WERI-Rb-1 (cell line): ENCODE data around the gene GRPEL2.
A peak's percentile ranks its signal among the peaks of the same experiment; 100 is the strongest.

Source experiments
- DNase-seq: peaks from one replicate; pipeline ENCODE4 v3.0.0-alpha.2; 2020
- H3K27ac ChIP-seq: fragments of 250-450 bp; sonication (Bioruptor Pico); 2 replicates; pipeline ENCODE4 v1.5.1; 2020; ENCODE audit warnings: mild to moderate bottlenecking, moderate library complexity
- H3K27me3 ChIP-seq: fragments of 250-450 bp; sonication (Bioruptor Pico); 2 replicates; pipeline ENCODE4 v1.5.1; 2021; ENCODE audit warnings: mild to moderate bottlenecking, low read depth, moderate library complexity; ENCODE audit not compliant: insufficient read depth, severe bottlenecking
- H3K36me3 ChIP-seq: fragments of 250-450 bp; sonication (Bioruptor Pico); 2 replicates; pipeline ENCODE4 v1.5.1; 2020; ENCODE audit warnings: mild to moderate bottlenecking, moderate library complexity
- H3K4me3 ChIP-seq: 2 replicates; pipeline ENCODE4 v1.5.1; 2011; ENCODE audit warnings: low read depth, mild to moderate bottlenecking, control low read depth, low read length
- H3K9me3 ChIP-seq: fragments of 250-450 bp; sonication (Bioruptor Pico); 2 replicates; pipeline ENCODE4 v1.5.1; 2021; ENCODE audit warnings: mild to moderate bottlenecking, moderate library complexity; ENCODE audit not compliant: severe bottlenecking
- TF ChIP-seq, protein P1 (sequence below): IDR thresholded peaks from 2 replicates; pipeline ENCODE4 v1.5.1; 2011; ENCODE audit warnings: low read depth, mild to moderate bottlenecking, control low read depth, inconsistent platforms, low read length

Gene GRPEL2

DNA sequence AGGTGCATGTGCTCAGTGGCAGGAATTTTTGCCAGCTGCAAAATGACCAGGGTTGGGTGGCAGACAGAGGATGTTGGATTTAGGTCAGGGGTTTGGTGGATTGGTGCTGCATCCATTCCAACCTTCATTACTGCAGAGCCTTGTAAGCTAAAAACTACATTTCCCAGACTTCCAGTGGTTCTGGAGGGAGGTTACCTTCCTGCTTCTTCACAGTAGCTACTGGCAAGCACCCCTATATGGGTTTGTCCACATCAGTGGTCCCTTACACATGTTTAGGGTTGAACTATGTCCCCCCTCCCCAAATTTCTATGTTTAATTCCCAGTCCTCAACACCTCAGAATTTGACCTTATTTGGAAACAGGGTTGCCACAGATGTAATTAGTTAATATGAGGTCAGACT lies 54.5 kb downstream of the GRPEL2 start:
- Histone ChIP-seq H3K9me3 (no peaks in the 10 kb centered on the region), H3K4me3 (no peak overlapping the region; the same call in 1 of the 2 replicates), H3K36me3 (no peaks in the 10 kb centered on the region), H3K27me3 (no peaks in the 10 kb centered on the region), H3K27ac (peak overlapping the region; percentile 72)
- TF ChIP-seq, protein P1, sequence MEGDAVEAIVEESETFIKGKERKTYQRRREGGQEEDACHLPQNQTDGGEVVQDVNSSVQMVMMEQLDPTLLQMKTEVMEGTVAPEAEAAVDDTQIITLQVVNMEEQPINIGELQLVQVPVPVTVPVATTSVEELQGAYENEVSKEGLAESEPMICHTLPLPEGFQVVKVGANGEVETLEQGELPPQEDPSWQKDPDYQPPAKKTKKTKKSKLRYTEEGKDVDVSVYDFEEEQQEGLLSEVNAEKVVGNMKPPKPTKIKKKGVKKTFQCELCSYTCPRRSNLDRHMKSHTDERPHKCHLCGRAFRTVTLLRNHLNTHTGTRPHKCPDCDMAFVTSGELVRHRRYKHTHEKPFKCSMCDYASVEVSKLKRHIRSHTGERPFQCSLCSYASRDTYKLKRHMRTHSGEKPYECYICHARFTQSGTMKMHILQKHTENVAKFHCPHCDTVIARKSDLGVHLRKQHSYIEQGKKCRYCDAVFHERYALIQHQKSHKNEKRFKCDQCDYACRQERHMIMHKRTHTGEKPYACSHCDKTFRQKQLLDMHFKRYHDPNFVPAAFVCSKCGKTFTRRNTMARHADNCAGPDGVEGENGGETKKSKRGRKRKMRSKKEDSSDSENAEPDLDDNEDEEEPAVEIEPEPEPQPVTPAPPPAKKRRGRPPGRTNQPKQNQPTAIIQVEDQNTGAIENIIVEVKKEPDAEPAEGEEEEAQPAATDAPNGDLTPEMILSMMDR, result no peak
- no peak for DNase-seq

DNA sequence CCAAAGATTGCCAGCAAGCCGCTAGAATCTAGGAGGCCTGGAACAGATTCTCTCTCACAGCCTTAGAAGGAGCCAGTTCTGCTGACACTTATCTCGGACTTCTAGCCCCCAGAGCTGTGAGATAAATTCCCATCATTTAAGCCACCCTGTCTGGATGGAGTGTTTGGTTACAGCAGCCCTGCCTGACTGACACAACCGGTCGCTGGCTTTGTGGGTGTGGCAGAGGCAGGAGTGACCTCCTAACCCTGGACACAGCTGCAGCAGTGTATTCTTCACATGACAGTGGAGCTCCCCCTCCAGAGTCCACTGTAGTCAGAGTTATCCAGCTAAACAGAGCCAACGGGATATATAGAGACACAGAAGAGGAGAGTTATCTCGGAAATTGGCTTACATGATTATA lies 55.0 kb downstream of the GRPEL2 start:
- TF ChIP-seq, protein P1, result no peak
- peak; percentile 61 for DNase-seq
- H3K4me3 ChIP-seq, result peak overlapping the region; percentile 7; the same call in 1 of the 2 replicates
- H3K27me3 ChIP-seq, result no peaks in the 10 kb centered on the region
- H3K9me3 ChIP-seq, result no peaks in the 10 kb centered on the region
- H3K27ac ChIP-seq, result peak overlapping the region; percentile 72
- H3K36me3 ChIP-seq, result no peaks in the 10 kb centered on the region

DNA sequence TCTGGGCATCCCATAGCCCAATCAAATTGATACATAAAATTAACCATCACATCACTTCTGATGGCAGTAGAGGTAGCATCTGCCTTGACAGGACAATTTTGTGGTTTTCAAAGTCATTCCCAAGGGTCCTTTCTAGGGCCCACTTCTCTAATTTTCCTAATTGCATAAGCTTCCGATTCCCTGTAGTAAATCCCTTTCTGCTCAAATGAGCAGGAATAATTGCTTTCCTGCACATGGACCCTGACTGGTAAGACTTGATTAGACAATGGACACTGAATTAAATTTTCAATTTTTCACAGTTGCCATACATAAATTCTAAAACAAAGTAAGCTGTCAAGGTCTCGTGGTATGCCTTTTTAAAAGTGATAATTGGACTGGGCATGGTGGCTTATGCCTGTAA lies 55.8 kb downstream of the GRPEL2 start:
- no peak for DNase-seq
- no peaks in the 10 kb centered on the region for H3K9me3 ChIP-seq
- H3K4me3 ChIP-seq, result no peak overlapping the region
- H3K27me3 ChIP-seq, result no peaks in the 10 kb centered on the region
- peak overlapping the region; percentile 72 for H3K27ac ChIP-seq
- TF ChIP-seq, protein P1, result no peak
- no peaks in the 10 kb centered on the region for H3K36me3 ChIP-seq

DNA sequence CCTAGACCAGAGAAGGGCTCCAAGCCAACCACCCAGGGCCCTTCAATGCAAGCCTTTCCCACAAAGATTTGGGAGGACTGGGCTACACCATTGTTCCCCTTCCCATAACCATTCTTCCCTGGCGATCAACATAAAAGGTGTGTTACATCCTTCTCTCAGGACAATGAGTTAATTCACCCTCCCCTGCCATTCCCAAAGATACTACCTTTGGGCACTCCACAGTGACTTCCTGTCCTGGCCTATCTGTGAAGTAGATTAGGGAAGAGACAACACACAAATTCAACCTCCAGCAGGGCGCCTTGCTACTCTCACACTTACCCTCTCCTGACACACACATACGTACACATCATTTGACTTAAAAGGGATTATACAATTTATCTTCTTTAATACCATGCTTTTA lies 57.0 kb downstream of the GRPEL2 start:
- Histone ChIP-seq H3K4me3 (no peak overlapping the region), H3K36me3 (no peaks in the 10 kb centered on the region), H3K27me3 (no peaks in the 10 kb centered on the region), H3K27ac (peak overlapping the region; percentile 72), H3K9me3 (no peaks in the 10 kb centered on the region)
- DNase-seq, result no peak
- TF ChIP-seq, protein P1, result no peak
